HG02884 (cell line): ENCODE measurements around the gene RPS24.

Source experiments
- ATAC-seq: cut with Tn5 transposase; IDR thresholded peaks from one replicate; pipeline ENCODE4 v1.9.1; 2021; ENCODE audit warnings: mild to moderate bottlenecking, moderate library complexity; ENCODE audit not compliant: unreplicated experiment

Gene RPS24

DNA sequence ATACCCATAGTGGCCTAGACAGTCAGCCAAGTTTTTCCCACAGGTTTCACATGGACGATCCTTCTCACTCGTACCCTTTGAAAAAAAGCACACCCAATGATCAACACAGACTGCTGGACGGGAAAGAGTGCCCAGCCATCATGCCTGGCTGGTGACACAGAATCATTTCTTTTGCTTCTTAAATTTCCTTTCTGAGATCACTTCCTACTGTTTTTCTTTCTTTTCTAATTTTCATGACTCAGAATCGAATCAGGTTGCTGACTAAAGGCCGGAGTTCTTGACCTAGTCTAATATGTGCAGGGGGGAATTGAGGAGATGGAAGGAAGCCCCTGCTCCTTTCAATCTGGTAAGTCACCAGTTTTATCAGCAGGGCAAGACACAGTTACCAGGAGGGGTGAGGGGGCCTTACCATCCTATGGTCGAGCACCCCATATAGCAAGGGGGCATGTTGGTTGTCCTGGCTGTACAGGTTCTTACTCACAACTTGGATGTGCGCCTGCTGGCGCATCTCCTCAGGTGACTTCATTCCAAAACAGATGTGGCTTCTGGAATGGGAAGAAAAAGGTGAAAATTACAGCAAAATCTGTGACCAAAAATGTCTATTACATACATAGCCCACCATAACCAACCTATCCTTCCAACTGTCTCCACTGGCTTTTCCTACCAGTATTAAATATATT, 7.8 kb upstream of the RPS24 start:
- no peak for ATAC-seq

DNA sequence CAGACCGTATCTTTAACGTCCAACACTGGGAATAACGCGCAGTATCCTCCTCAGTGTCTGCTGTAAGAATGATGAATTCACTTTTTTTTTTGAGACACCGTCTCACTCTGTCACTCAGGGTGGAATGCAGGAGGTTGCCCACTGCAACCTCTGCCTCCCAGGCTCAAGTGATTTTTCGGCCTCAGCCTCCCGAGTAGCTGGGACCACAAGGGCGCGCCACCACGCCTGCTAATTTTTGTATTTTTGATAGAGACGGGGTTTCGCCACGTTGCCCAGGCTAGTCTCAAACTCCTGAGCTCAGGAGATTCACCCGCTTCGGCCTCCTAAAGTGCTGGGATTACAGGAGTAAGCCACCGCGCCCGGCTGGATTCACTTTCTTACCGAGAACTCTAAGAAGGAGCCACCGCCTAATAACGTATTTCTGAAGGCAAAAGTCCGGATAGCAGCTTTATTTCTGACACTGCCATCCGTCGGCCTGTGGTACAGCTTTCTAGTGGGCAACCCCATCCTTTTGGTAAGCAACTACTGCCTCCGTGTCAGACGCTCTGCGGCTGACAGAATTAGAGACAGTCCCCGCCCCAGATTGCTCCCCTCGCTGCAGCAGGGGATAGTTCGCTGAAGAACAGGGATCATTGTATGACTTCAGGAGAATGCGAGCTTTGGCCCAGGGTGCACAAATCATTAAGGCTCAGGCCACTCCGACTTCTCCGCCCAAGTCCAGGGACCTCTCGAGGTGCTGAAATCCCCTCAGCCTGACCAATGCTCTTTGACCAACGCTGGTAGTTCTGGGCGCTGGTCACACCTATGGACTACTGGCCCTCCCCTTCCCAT, 5.0 kb upstream of the RPS24 start:
- peak; percentile 1 for ATAC-seq

DNA sequence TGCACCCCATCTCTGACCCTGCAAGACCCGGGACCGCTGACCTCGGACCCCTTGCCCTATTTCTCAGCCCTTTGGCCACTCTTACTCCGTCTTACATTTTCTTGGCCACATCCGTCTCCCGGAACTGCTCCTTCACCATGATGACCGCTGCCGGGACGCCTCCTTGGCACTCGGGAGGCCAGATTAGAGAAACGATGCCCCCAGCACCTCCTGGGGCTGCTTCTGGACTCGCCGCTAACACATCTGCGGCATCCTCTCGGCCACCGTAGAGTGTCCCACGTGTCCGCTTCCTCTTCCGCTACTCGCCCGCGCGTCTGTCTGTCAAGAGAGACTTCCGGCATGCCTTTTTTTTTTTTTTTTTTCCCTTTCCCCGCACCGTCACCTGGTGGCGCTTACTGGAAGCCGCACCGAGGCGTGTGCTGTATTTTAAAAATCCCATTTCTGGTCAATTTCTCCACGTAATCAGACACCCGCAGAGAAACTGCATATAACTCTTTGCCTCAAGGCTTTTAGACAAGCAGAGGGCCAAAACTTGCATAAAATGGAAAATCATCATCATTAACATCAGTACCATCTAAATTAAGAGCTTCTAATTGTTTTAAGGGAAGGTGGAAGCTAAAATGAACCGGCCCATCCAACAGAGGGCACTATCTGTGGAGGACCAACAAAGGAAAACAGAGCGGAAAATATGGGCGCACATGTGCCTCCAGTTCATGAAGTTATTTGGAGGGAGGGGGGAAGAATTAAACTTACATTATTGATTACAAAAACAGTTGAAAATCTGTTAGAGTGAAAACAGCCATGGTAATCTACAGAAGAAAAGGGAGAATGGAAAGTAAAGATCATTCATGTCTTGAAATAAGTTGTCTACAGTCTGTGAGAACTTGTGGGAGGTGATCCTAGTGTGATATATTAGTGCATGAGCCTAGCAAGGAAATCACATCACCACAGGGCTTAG, 4.1 kb upstream of the RPS24 start, which contains the start of gene POLR3A:
Gene POLR3A (minus strand): TSS at position 247 of the 958 bp plus-strand sequence. CDS start 108 bp downstream, at position 139.
- peak; percentile 66 for ATAC-seq

GRCh38 chr10:78033387-78033636, 351 bp upstream of the RPS24 start:
- no peak for ATAC-seq

GRCh38 chr10:78035025-78035424, 1.4 kb downstream of the RPS24 start:
- ATAC-seq, result no peak

- no peak for ATAC-seq
Observed at GRCh38 chr10:78035437-78035836, 1.8 kb downstream of the RPS24 start.

DNA sequence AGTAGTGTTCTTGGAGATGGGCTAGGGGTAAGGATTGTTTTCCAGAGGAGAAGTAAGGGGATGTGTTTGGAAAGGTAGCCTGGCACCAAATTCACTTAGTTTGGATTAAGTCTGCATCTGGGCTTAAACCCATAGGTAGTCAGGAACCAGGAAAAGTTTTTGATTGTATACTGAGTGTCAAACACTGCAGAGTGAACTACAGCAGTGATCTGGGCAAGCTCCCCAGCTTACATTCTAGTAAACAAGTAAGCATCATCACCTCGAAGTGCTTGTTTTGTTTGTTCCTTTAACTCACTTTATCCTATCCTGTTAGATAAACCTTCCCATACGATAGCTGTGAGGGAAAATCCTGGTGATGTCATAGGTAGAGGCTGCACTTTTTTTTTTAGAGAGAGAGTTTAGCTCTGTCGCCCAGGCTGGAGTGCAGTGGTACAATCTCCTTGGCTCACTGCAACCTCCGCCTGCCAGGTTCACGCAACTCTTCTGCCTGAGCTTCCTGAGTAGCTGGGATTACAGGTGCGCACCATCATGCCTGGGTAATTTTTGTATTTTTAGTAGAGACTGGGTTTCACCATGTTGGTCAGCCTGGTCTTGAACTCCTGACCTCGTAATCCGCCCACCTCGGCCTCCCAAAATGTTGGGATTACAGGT, 2.4 kb downstream of the RPS24 start:
- no peak for ATAC-seq

GRCh38 chr10:78038105-78038504, 4.4 kb downstream of the RPS24 start:
- no peak for ATAC-seq

DNA sequence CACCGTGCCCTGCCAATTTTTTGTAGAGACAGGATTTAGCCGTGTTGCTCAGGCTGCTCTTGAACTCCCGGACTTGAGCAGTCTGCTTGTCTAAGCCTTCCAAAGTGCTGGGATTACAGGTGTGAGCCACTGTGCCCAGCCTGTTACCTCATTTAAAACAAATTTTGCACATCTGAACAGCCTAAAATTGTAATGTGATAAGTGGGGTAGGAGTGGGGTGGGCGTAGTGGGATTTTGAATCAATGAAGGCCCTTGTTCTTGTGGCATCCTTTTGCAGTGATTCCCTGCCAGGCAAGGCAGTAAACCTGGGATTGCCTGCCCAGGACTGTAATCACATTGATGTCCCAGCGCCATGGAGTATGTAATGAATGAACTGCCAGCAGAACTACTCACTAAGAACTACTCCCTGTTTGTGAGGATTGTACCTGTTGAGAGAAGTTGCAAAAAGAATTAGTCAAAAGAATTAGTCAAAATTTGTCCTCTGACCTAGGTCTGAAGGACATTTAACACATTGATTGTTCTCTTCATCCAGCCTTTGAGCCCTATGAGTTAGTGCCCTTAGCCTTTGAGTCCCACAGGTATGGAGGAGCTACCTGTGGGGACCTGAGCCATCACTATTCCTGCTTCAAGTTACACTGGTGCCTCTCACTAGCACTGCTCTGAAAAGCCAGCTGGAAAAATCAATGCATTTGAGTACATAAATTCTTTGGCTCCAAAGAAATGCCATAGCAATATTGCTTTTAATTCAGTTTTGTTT, 5.3 kb downstream of the RPS24 start:
- ATAC-seq, result no peak

- ATAC-seq, result no peak
Observed at GRCh38 chr10:78039743-78040142, 6.1 kb downstream of the RPS24 start.

DNA sequence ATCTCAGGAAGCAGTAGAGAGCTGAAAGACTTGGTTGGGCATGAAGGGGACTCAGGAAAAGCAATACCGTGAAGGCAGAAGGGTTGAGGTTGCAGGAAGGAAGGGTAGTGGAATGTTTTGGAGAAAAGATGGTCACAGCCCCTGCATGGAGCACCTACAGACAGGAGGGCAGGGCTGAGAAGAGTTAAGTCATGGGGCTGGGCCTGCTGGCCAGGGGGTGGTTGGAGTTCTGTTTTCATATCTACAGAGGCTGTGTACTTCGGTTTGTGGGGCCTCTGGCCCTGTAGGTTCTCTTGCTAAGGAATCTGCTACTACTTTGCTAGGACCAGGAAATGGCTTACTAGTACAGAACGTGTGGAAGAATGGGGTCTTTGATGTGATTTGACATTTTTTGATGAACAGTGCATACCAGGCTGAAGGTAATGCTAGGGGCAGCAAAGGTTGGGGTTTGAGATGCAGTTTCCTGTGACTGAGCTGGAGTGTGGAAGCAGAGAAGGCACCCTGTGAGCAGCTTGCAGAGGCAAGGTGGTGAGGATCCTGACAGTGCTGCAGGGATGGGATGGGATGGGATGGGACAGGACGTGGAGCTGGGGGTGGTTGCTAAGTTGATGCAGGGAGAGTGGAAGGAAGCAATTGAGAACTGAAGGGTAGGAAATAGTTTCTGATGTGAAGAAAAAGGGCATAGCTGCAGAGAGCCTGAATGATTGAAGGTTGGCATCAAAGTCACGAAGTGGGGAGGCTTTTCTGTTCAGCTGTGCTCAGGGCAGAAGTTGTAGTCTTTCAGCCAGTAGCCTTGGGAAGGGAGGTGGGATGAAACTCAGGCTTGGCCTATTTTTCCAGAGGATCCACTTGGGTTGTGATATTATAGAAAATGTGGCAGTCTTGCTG, 7.8 kb downstream of the RPS24 start:
- no peak for ATAC-seq

DNA sequence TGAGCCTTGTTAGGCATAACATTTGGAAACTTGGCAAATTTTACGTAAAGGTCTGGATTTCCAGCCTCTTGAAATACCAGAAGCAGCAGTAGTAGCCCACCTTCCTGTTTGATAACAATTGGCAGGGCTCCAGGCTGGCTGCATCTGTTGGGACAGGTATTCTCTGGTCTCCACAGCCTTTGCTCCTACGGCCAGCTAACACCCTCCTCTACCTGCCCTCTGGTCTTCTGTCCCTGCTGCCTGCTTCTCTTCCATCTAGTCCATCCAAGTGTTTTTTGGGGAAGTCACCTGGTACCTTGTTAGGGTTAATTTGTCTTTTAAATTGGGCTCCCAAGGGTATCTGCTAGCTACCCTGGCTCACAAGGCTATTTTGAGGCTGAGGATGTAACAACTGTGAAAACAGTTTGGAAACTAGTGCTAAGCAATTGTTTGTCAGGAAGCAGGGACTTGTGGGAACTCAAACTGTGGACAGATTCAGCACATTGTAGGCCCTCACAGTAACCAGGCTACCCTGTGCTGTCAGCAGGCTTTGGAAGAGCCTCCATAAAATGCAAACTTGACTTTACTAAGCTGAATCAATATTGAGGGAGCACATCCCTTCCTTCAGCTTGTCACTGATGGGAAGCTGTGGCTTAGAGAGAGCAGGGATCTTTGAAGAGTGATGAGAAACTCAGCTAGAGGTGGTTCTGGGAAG, 8.5 kb downstream of the RPS24 start:
- ATAC-seq, result no peak

DNA sequence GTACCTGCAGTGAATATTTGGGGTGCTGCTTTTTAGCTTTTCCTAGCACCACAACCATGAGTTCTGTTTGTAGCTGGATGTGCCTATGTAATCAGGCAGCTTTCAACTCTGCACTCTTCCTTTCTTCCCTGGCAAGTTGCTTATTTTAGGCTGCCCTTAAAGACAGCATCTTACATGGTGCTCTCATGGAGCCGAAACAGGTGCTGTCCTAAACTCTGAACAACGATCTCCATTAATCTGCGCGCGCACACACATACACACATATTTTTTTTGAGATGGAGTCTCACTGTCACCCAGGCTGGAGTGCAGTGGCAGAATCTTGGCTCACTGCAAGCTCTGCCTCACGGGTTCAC, 9.1 kb downstream of the RPS24 start:
- no peak for ATAC-seq

GRCh38 chr10:78044179-78044578, 10.5 kb downstream of the RPS24 start:
- ATAC-seq, result no peak

DNA sequence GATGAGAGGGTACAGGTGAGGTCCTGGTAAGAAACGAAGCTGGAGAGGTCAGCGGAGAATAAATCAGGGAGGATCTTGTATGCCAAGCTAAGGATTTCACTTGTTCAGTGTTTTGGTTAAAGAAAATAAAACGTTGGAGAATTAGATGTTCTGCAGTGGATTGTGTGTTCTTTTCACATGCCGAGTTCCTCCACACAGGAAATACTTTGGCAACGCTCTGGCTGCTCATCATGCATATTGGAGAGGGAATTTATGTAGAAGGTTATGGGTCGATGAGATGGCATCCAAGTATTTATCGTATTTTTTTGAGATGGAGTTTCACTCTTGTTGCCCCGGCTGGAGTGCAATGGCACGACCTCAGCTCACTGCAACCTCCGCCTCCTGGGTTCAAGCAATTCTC, 11.0 kb downstream of the RPS24 start:
- no peak for ATAC-seq

DNA sequence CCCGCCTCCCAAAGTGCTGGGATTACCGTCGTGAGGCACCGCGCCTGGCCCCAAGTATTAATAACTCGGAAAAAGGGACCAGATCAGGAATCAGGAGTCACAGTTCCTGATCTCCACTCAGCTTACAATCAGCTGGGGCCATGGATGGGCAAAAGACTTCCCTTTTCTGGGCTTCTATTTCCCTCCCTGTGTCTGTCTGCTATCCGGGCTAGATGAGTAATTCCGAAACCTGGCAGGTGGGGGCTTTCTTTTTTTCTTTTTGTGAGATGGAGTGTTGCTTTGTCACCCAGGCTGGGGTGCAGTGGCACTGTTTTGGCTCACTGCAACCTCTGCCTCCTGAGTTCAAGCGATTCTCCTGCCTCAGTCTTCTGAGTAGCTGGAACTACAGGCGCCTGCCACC, 11.6 kb downstream of the RPS24 start:
- peak; percentile 58 for ATAC-seq

GRCh38 chr10:78045856-78046255, 12.2 kb downstream of the RPS24 start:
- no peak for ATAC-seq

- ATAC-seq, result no peak
Observed at GRCh38 chr10:78046711-78047269, 13.1 kb downstream of the RPS24 start.
